ENCODE data around the gene GABRR3.

GABRR3 gene

DNA sequence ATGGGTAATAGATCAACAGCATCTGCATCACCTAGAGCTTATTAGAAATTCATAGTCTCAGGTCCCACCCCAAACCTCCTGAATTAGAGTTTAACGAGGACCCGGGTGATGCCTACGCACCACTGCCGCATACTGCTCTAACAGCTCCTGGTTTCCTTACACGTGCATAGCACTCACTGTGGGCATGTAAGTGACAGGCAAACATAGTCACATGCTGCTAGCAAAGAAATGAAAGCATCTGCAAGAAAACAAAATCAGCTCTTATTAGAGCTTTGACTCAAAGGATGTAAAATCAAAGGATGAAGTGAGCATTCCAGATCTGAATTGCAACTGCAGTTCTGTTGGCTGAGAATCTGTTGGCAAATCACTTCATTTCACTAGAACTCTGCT is 43.8 kb downstream of the GABRR3 start:
- TF ChIP-seq, protein P1, sequence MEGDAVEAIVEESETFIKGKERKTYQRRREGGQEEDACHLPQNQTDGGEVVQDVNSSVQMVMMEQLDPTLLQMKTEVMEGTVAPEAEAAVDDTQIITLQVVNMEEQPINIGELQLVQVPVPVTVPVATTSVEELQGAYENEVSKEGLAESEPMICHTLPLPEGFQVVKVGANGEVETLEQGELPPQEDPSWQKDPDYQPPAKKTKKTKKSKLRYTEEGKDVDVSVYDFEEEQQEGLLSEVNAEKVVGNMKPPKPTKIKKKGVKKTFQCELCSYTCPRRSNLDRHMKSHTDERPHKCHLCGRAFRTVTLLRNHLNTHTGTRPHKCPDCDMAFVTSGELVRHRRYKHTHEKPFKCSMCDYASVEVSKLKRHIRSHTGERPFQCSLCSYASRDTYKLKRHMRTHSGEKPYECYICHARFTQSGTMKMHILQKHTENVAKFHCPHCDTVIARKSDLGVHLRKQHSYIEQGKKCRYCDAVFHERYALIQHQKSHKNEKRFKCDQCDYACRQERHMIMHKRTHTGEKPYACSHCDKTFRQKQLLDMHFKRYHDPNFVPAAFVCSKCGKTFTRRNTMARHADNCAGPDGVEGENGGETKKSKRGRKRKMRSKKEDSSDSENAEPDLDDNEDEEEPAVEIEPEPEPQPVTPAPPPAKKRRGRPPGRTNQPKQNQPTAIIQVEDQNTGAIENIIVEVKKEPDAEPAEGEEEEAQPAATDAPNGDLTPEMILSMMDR (IDR thresholded peaks at IDR 0.05) = no peak
- no peak overlapping the region for H3K4me3 ChIP-seq
- no peak for DNase-seq (ENCODE audit: low spot score)

GRCh38 chr3:97990624-97991292 is 44.4 kb downstream of the GABRR3 start:
- no peak overlapping the region for H3K4me3 ChIP-seq
- TF ChIP-seq, protein P1 (IDR thresholded peaks at IDR 0.05) = no peak
- no peak for DNase-seq (ENCODE audit: low spot score)
- no peak overlapping the region for H3K27ac ChIP-seq

More for the DNA sequence above, 43.8 kb downstream of the GABRR3 start:
- H3K27ac ChIP-seq = no peak overlapping the region

GRCh38 chr3:97988784-97989568 is 46.1 kb downstream of the GABRR3 start:
- no peak for DNase-seq (ENCODE audit: low spot score)

DNA sequence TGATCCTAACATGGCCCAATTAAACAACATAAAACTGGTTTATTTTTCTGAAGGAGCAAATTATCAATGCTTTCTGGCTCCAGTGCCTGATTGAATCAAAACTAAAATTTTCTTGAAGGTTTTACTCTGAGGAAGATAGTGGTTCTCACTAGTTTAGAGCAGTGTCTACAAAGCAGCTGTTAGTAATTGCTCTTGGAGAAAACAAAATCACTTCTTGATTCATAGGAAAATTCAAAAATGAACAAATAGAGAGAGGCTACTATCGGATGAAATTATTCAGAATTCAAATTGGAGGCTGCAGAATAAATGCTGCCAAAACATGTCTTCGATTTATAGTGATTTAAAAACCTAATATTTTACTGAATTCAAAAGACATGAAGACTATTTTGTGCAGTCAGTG is 47.8 kb downstream of the GABRR3 start:
- Histone ChIP-seq H3K4me3 (no peak overlapping the region), H3K27ac (no peak overlapping the region)
- no peak for DNase-seq (ENCODE audit: low spot score)
- TF ChIP-seq, protein P1 (IDR thresholded peaks at IDR 0.05) = no peak

More at GRCh38 chr3:97988784-97989568, 46.1 kb downstream of the GABRR3 start:
- TF ChIP-seq, protein P1 (IDR thresholded peaks at IDR 0.05) = no peak
- H3K4me3 ChIP-seq = no peak overlapping the region
- H3K27ac ChIP-seq = no peak overlapping the region

DNA sequence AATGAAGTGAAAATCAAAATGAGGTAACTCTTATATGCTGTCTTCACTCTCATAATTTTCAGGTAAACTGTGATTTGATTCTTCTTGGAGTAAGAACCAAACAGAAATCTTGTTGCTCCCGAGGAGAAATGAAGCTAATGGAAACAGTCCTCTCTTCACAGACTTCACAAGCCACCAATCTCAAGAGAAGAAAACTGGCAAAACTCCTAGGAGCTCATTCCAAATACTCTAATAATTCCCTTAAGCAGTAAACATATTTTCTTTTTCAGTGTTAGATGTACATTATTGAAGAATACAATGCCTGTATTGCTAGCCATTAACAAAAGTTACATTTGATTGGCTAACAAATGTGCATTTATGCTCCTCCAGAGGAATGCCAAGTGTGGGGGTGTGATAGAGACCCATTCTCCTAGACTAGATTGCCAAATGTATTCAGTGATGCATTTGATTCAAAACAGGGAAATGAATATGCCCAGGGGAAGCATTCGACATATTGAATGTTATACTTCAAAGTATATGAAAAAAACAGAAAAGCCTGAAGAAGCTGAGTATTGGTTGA is 51.1 kb downstream of the GABRR3 start:
- DNase-seq (ENCODE audit: low spot score) = no peak
- H3K4me3 ChIP-seq = no peak overlapping the region
- H3K27ac ChIP-seq = no peak overlapping the region
- TF ChIP-seq, protein P1 (IDR thresholded peaks at IDR 0.05) = no peak

DNA sequence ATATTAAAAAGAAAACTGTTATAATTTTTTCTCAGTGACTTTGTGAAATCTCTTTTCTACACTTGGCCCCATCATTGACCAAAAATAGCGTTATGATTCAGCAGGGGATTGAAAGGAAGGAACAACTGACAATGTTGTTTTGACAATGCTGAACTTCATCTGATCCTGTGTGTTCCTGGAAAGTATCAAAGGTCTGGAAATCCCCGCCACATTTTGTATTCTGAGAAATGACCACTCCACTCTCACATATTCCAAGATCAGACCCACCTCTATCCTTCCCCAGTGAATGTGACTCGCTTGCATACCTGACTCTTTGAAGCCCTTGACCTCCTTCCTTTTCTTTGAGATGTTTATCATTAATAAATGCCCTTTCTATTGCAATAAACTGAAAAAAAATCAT is 53.2 kb downstream of the GABRR3 start:
- no peak overlapping the region for H3K27ac ChIP-seq
- no peak for DNase-seq (ENCODE audit: low spot score)
- no peak overlapping the region for H3K4me3 ChIP-seq

More for the DNA sequence above, 53.2 kb downstream of the GABRR3 start:
- TF ChIP-seq, protein P1 (IDR thresholded peaks at IDR 0.05) = no peak

Data from coronary artery (tissue), 2 donors.